Adipocyte (in vitro differentiated cells): ENCODE measurements around the gene PREX1.

Source experiments
- DNase-seq: peaks from one replicate; pipeline ENCODE4 v3.0.0-alpha.2; 2015; ENCODE audit warnings: low read depth
- H3K27me3 ChIP-seq: replicated peaks from 2 replicates; pipeline ENCODE4 v1.7.0; 2013; ENCODE audit warnings: mild to moderate bottlenecking, low read length, moderate library complexity; ENCODE audit not compliant: control insufficient read depth, insufficient read depth
- H3K36me3 ChIP-seq: 2 replicates; pipeline ENCODE4 v1.7.0; 2013; ENCODE audit warnings: low read length, mild to moderate bottlenecking, moderate library complexity; ENCODE audit not compliant: control insufficient read depth, insufficient read depth, severe bottlenecking
- H3K4me1 ChIP-seq: 2 replicates; pipeline ENCODE4 v1.7.0; 2013; ENCODE audit warnings: mild to moderate bottlenecking, low read length, moderate library complexity; ENCODE audit not compliant: control insufficient read depth, insufficient read depth
- H3K4me3 ChIP-seq: 2 replicates; pipeline ENCODE4 v1.7.0; 2013; ENCODE audit warnings: mild to moderate bottlenecking, low read length, moderate library complexity
- H3K9ac ChIP-seq: 2 replicates; pipeline ENCODE4 v1.7.0; 2013; ENCODE audit warnings: mild to moderate bottlenecking, low read length, moderate library complexity
- H3K9me3 ChIP-seq: 2 replicates; pipeline ENCODE4 v1.7.0; 2013; ENCODE audit warnings: mild to moderate bottlenecking, low read length, moderate library complexity; ENCODE audit not compliant: control insufficient read depth

Gene PREX1

DNA sequence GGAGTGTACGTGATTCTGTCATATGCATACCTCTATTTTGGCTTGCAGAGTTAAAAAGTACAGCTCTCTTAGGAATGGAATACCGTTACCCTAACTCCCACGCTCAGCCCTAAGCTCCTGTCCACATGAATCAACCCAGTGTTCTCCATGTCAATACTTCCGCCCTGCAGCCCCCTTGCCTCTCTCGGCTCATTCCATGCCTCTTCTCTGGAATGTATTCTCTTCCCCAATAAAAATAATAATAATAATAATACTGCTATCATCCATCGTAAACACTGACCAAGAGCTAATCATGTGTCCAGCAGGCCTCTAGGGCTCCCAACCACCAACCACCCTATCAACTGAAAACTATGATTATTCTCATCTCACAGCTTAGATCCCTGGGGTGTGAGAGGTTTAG lies 100.6 kb downstream of the PREX1 start:
- H3K4me1 ChIP-seq = no peaks in the 10 kb centered on the region
- no peak for DNase-seq
- no peak overlapping the region for H3K9ac ChIP-seq
- no peaks in the 10 kb centered on the region for H3K9me3 ChIP-seq
- H3K27me3 ChIP-seq = no peaks in the 10 kb centered on the region
- H3K36me3 ChIP-seq = no peaks in the 10 kb centered on the region
- no peak overlapping the region for H3K4me3 ChIP-seq

DNA sequence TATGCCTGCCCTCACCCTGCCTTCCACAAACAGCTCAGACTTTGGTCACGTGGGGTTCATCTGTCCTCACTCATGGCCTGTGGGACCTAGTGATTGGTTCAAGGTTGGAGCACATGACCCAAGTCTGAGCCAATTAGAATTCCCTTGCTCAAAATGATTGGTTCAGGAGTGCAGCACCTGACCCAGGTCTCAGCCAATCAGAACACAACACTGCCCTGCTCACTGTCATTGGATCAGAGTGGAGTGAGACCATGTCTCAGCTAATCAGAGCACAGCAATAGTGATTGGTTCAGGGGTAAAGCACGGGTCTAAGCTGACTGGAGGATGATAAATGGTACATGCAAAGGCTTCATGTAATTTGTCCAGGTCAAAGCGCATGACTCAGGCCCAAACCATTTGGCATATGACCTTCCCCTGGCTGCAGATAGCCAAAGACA lies 102.2 kb downstream of the PREX1 start:
- no peak for DNase-seq
- no peak overlapping the region for H3K4me3 ChIP-seq
- H3K27me3 ChIP-seq = peaks cover 8% of the 10 kb centered on the region
- no peaks in the 10 kb centered on the region for H3K36me3 ChIP-seq
- H3K9me3 ChIP-seq = no peaks in the 10 kb centered on the region
- no peak overlapping the region for H3K9ac ChIP-seq
- H3K4me1 ChIP-seq = no peaks in the 10 kb centered on the region

DNA sequence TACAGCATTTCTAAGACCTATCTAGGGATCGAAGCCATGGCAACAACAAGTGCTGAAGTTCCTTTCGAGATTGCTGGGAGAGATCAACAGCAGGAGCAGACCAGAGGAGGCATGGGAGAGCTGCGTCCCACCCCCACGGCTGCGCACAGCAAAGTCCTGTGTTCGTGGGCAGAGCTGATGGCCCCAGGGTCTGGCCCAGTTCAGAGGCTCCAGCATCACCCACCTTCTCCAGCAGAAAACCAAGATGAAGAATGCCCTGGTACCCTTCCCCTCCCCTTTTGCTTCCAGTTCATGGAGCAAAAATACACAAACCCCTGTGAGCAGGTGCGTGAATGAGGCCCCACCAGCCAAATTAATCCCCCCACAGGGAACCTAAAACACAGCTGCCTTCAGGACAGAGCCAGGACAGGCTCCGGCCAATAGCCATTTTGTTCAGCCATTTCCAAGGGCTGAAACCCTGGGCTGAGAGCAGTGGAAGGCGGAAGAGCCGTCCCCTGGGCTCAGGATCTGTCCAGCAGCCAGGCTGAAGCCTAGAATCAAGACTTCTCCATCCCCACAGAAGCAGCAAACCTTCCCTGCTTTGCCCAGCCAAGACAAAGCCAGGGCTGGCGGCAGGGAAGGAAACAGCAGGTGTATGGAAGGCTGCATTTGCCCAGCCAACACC lies 102.8 kb downstream of the PREX1 start:
- Histone ChIP-seq H3K4me1 (no peaks in the 10 kb centered on the region), H3K4me3 (no peak overlapping the region), H3K27me3 (peaks cover 8% of the 10 kb centered on the region), H3K9ac (no peak overlapping the region), H3K36me3 (no peaks in the 10 kb centered on the region), H3K9me3 (no peaks in the 10 kb centered on the region)
- DNase-seq = no peak

DNA sequence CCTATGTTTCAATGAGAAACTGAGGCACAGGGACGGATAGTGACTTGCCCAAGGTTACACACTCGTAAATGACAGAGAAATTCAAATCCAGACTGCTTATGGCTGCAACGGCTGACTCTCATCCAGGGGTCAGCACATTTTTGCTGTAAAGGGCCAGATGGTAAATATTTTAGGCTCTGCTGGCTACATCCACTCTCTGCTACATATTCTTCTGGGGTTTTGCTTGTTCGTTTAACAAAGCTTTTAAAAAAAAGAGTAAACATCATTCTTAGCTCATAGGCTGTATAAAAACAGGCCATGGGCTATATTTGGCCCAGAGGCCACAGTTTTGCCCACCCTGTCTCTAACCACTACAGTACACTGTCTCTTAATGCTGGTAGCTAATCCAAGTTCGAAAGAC lies 103.4 kb downstream of the PREX1 start:
- peaks cover 3% of the 10 kb centered on the region for H3K9me3 ChIP-seq
- no peaks in the 10 kb centered on the region for H3K4me1 ChIP-seq
- peaks cover 8% of the 10 kb centered on the region for H3K27me3 ChIP-seq
- no peak overlapping the region for H3K4me3 ChIP-seq
- DNase-seq = no peak
- H3K9ac ChIP-seq = no peak overlapping the region
- H3K36me3 ChIP-seq = no peaks in the 10 kb centered on the region

DNA sequence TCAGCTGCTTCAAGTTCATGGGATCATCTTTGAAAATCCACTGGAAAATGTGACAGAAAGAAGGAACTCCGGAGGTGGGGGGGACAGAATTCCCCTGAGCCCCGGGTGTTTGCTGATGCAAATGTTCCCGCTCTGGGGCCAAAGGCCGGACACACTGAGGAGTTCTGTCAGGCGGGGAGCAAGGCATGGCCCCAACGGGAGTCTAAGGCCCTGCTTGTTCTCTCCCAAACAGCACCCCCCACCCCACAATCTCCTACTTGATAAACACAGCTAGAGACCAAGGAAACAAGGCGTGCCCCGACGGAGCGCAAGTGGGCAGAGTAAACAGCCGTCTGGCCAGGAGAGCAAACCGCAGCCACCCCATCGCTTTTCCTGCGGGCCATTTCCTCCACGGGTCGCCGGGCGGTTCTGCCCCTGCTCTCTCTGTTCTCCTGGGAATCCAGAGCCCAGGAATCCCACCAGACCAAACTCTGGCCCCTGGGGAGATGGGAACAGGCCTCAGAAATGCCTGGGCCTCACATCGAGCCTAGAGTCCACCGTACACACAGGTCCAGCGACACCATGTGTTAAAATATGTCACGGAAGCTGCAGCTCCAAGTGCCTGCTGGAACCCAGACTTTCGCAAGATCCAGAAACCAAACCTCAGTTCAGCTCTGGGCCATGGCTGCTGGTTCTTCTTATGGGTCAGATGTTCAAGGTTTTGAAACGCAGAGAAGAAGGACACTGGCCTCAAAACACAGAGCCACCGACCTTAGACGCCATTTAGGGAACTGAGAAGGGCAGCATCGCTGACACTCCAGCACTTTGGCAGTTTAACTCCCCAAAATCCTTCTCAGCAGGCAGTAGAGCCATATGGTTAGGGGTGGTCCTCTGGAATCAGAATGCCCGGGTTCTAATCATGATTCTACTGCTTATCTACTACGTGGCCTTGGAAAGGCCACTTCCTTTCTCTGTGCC lies 104.2 kb downstream of the PREX1 start:
- peaks cover 4% of the 10 kb centered on the region for H3K9me3 ChIP-seq
- no peaks in the 10 kb centered on the region for H3K36me3 ChIP-seq
- peak; percentile 45 for DNase-seq
- no peak overlapping the region for H3K9ac ChIP-seq
- H3K27me3 ChIP-seq = peaks cover 8% of the 10 kb centered on the region
- no peak overlapping the region for H3K4me3 ChIP-seq
- no peaks in the 10 kb centered on the region for H3K4me1 ChIP-seq

DNA sequence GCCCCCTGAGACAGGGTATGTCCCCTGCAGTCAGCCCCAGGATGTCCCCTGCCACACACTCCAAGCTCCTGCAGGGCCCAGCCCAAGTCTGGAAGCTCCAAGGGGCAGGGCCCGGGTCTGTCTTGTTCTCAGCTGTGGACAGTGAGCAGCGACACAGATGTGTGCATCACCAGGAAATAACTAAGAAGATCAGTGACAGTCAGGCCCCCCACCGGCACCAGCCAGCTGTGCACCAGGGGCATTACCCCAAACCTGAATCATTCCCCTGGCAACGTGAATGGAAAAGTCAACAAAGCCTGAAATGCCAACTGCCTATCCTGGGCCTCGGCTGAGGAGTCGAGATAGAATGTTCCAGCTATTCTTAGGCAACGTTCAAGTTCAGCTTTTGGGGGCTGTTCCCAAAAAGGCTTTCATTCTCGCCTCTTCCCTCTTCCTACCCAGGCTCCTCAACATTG lies 105.0 kb downstream of the PREX1 start:
- H3K4me1 ChIP-seq = no peaks in the 10 kb centered on the region
- H3K36me3 ChIP-seq = no peaks in the 10 kb centered on the region
- H3K4me3 ChIP-seq = no peak overlapping the region
- H3K9me3 ChIP-seq = peaks cover 4% of the 10 kb centered on the region
- H3K9ac ChIP-seq = no peak overlapping the region
- DNase-seq = peak; percentile 81
- H3K27me3 ChIP-seq = peaks cover 8% of the 10 kb centered on the region

DNA sequence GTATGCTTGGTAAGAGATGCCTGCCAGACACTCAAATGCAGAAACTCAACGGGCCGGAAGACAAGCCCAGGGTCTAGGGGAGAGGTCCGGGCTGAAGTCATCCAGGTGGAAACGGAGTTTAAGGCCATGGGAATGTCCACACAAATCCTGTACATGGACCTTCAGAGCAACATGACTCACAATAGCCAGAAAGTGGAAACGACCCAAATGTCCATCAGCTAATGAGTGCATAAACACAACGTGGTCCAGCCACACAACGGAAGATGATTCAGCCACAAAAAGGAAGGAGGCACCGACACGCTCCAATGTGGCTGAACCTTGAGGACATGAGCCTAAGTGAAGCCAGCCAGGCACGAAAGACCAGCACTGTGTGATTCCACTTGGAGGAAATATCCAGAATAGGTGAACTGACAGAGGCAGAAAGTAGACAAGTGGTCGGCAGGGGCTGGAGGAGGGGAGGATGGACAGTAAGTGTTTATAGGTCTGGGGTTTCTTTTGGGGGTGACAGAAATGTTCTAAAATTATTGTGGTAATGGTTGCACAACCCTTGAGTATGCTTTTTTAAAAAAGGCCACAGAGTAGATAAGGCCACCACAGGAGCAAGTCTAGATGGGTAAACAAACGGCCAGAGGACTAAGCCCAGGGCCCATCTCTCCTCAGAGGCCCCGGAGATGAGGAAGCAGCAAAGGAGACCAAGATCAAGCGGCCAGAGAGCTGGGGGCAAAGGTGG lies 105.6 kb downstream of the PREX1 start:
- Histone ChIP-seq H3K27me3 (peaks cover 8% of the 10 kb centered on the region), H3K9me3 (peaks cover 4% of the 10 kb centered on the region), H3K9ac (no peak overlapping the region), H3K4me3 (no peak overlapping the region), H3K4me1 (no peaks in the 10 kb centered on the region), H3K36me3 (no peaks in the 10 kb centered on the region)
- DNase-seq = peak; percentile 43

DNA sequence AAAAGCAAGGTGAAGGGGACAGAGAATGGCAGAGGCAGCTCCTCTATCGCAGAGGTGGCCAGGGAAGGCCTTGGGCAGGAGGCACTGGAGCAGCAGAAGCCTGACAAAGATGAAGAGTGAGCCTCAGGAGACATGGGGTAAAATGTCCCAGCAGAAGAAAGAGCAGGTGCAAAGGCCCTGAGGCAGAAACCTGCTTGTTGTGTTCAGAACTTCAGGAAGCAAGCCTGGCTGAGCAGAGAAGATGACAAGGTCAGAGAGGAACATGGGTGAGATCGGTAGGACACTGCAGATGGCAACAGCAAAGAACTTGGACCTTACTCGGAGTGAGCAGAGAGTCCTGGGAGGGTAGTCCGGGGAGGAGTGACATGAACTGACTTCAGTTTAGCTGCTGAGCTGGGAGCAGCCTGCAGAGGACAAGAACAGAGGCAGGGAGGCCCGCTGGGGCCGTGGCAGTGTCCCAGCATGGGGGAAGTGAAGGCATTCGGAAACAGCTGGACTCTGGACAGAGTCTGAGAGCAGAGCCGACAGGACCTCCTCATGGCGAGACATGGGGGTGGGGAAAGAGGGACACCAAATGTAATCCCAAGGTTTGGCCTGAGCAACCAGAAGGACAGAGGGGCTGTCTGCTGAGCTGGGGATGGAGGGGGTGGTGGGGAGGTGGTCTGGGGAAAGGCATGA lies 106.3 kb downstream of the PREX1 start:
- Histone ChIP-seq H3K9ac (no peak overlapping the region), H3K4me3 (no peak overlapping the region), H3K27me3 (peaks cover 12% of the 10 kb centered on the region), H3K9me3 (peaks cover 4% of the 10 kb centered on the region), H3K4me1 (no peaks in the 10 kb centered on the region), H3K36me3 (no peaks in the 10 kb centered on the region)
- no peak for DNase-seq

DNA sequence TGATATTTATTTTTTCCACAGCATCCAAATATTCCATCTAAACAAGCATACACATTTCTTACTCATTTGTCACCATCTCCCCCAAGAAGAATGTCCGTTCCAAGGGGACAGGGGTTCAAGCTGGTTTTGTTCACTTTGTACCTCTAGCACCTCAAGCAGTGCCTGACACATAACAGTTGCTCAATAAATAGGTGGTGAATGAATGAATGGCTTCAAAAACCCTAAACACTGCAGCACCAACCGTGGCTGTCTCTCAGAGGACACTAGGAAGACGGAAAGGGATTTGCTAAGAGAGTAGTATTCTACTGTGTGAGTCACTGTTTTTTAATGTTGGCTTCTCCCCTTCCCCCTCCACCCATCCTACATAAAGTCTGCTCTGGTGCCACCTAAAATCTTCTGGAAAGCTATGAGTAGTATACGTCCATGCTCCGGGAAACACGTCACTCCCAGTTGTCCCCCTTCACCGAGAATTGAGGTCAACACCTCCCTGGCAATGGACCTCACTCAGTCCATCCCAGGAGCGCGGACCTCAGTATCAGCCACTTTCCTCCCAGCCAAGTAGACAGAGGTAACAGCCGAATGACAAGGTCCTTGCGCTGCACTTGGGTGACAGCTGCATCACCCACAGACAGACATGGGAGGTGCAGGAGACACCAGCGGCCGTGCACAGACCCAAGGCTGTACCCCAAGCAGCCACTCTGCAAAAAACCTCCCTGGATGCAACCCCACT lies 107.4 kb downstream of the PREX1 start:
- Histone ChIP-seq H3K36me3 (no peaks in the 10 kb centered on the region), H3K4me3 (no peak overlapping the region), H3K27me3 (peaks cover 16% of the 10 kb centered on the region), H3K9me3 (peaks cover 4% of the 10 kb centered on the region), H3K4me1 (no peaks in the 10 kb centered on the region), H3K9ac (no peak overlapping the region)
- DNase-seq = no peak

DNA sequence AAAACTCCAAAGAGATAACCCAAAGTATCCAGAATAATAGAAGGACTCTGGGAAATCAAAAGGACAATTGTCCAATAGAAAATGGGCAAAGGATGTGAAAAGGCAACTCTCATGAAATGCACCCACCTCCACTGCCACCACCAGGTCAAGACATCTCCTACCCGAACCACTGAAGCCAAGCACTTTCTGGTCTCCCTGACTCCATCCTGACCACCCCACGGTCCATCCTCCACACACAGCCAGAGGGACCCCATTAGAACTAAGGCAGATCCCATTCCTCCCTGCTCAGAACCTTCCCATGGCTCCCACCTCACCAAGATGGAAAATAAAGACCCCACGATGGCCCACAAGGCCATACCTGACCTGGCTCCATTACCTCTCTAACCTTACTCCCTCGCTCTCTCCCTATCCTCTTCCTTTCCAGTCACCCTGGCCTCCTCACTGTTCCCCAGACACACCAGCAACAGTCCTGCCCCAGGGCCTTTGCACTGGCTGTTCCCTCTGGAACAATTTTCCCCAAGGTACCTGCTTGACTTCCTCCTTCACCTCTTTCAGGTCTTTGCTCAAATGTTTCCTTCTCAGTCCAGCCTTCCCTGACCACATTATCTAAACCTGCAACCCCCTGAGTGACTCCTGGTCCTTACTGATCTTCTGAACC lies 108.1 kb downstream of the PREX1 start:
- peaks cover 4% of the 10 kb centered on the region for H3K9me3 ChIP-seq
- H3K4me3 ChIP-seq = no peak overlapping the region
- no peaks in the 10 kb centered on the region for H3K4me1 ChIP-seq
- H3K36me3 ChIP-seq = no peaks in the 10 kb centered on the region
- no peak overlapping the region for H3K9ac ChIP-seq
- DNase-seq = no peak
- H3K27me3 ChIP-seq = peaks cover 21% of the 10 kb centered on the region
